ENCODE data around the gene PRCD. TPM values are rescaled to one million over a fixed set of nuclear protein-coding genes. Genes with fewer than 3 reads are reported as not detected.

PRCD gene
- polyA plus RNA-seq, 1 donor (not counting 4 experiments of a cell fraction or from before 2014, with no cell fraction given) = 1.2 TPM

- Histone ChIP-seq H3K4me1 (ENCODE audit: control insufficient read depth, extremely low read depth, insufficient read depth, low read length) (peaks cover 33% of the 10 kb centered on the region), H2AFZ (ENCODE audit: control insufficient read depth, low read length) (peak within 1 kb of the TSS; percentile 93), H3K27ac (ENCODE audit: control insufficient read depth, insufficient read depth, low read length) (peak within 1 kb of the TSS; percentile 91), H3K27me3 (ENCODE audit: control insufficient read depth, extremely low read depth, insufficient read depth, low read length) (no peaks in the 10 kb centered on the region), H3K36me3 (ENCODE audit: control insufficient read depth in 2 of 2, extremely low read depth in 1 of 2, insufficient read depth in 2 of 2, low read length in 2 of 2) (peaks cover 0 to 2% of the 10 kb centered on the region in 2 experiments), H3K9me1 (ENCODE audit: control insufficient read depth, extremely low read depth, insufficient read depth, low read length) (peaks cover 3% of the 10 kb centered on the region), H3K9ac (ENCODE audit: control insufficient read depth, extremely low read depth, insufficient read depth, low read length) (peak within 1 kb of the TSS; percentile 95), H3K9me3 (ENCODE audit: control insufficient read depth, low read depth, low read length) (no peaks in the 10 kb centered on the region), H3K79me2 (ENCODE audit: control insufficient read depth, insufficient read depth, low read length) (peaks cover 44% of the 10 kb centered on the region), H3K4me3 (ENCODE audit: control insufficient read depth in 2 of 3, extremely low read depth in 1 of 3, insufficient read depth in 2 of 3, low read depth in 1 of 3, low read length in 3 of 3) (peak within 1 kb of the TSS; percentile 87 to 97 (median 94)), H4K20me1 (ENCODE audit: control insufficient read depth, extremely low read depth, insufficient read depth, low read length) (peaks cover 12% of the 10 kb centered on the region), H3K4me2 (ENCODE audit: control insufficient read depth, extremely low read depth, insufficient read depth, low read depth, low read length) (peak within 1 kb of the TSS; percentile 84)
- no peak for TF ChIP-seq CTCF (optimal IDR thresholded peaks at IDR 0.05 in 1 of 3, IDR thresholded peaks at IDR 0.05 in 1 of 3, conservative IDR thresholded peaks at IDR 0.05 in 1 of 3; ENCODE audit: extremely low read depth in 1 of 3, insufficient read depth in 2 of 3, low read length in 3 of 3)
- TF ChIP-seq EZH2 (IDR thresholded peaks at IDR 0.05; ENCODE audit: low read length) = no peak
- DNase-seq (ENCODE audit: low read depth, low spot score) (peak; percentile 91), FAIRE-seq (peak; percentile 58)
- dilution Hi-C loops (cut with MboI; ENCODE audit: extremely low pct_ligation_motif_present, low sequenced_read_pairs) = no loop called here
Measured at GRCh38 chr17:76501018-76501826, 38.6 kb upstream of the PRCD start, which contains the start of gene RHBDF2. RHBDF2 (minus strand) TSS chr17:76501423; CDS start chr17:76481524, 19,899 bp downstream.

- dilution Hi-C loops (cut with MboI; ENCODE audit: extremely low pct_ligation_motif_present, low sequenced_read_pairs) = no loop called here
- H3K9ac ChIP-seq (ENCODE audit: control insufficient read depth, extremely low read depth, insufficient read depth, low read length) = peak overlapping the region; percentile 95
- peak overlapping the region; percentile 78 for H3K4me2 ChIP-seq (ENCODE audit: control insufficient read depth, extremely low read depth, insufficient read depth, low read depth, low read length)
- TF ChIP-seq CTCF (optimal IDR thresholded peaks at IDR 0.05 in 1 of 3, IDR thresholded peaks at IDR 0.05 in 1 of 3, conservative IDR thresholded peaks at IDR 0.05 in 1 of 3; ENCODE audit: extremely low read depth in 1 of 3, insufficient read depth in 2 of 3, low read length in 3 of 3) (no peak), EZH2 (IDR thresholded peaks at IDR 0.05; ENCODE audit: low read length) (no peak)
- peak overlapping the region; percentile 66 for H3K27ac ChIP-seq (ENCODE audit: control insufficient read depth, insufficient read depth, low read length)
- DNase-seq (ENCODE audit: low read depth, low spot score) (no peak), FAIRE-seq (no peak)
- no peaks in the 10 kb centered on the region for H3K9me3 ChIP-seq (ENCODE audit: control insufficient read depth, low read depth, low read length)
- peak overlapping the region in 1 of 3 experiments; percentile 48 for H3K4me3 ChIP-seq (ENCODE audit: control insufficient read depth in 2 of 3, extremely low read depth in 1 of 3, insufficient read depth in 2 of 3, low read depth in 1 of 3, low read length in 3 of 3)
- H3K4me1 ChIP-seq (ENCODE audit: control insufficient read depth, extremely low read depth, insufficient read depth, low read length) = peaks cover 36% of the 10 kb centered on the region
- H3K9me1 ChIP-seq (ENCODE audit: control insufficient read depth, extremely low read depth, insufficient read depth, low read length) = peaks cover 3% of the 10 kb centered on the region
- no peaks in the 10 kb centered on the region for H3K36me3 ChIP-seq (ENCODE audit: control insufficient read depth in 2 of 2, extremely low read depth in 1 of 2, insufficient read depth in 2 of 2, low read length in 2 of 2)
- H2AFZ ChIP-seq (ENCODE audit: control insufficient read depth, low read length) = peak overlapping the region; percentile 93
- H4K20me1 ChIP-seq (ENCODE audit: control insufficient read depth, extremely low read depth, insufficient read depth, low read length) = peaks cover 10% of the 10 kb centered on the region
- H3K27me3 ChIP-seq (ENCODE audit: control insufficient read depth, extremely low read depth, insufficient read depth, low read length) = peaks cover 4% of the 10 kb centered on the region
- peaks cover 41% of the 10 kb centered on the region for H3K79me2 ChIP-seq (ENCODE audit: control insufficient read depth, insufficient read depth, low read length)
Measured at GRCh38 chr17:76501827-76502307, 38.0 kb upstream of the PRCD start.

All from keratinocyte (primary cell).